HepG2 (cell line): ENCODE results near the gene NAPB. TPM values are rescaled to one million over a fixed set of nuclear protein-coding genes. Genes with fewer than 3 reads are reported as not detected.

Experiments
- ATAC-seq: fragments of 200-7000 bp; cut with Tn5 transposase; 3 replicates; pipeline ENCODE4 v1.9.1; 2020; ENCODE audit warnings: mild to moderate bottlenecking, moderate library complexity
- BruUV-seq: library from RNA; stranded (reverse); fragments of 400-500 nt; replicated peaks from 2 replicates; lab custom pipeline; 2021; lab: Mats Ljungman, UMichigan
- CTCF ChIA-PET: fragments of 300-600 bp; formaldehyde crosslinking; extraction: SDS; loops from one replicate; lab custom pipeline; 2021; ENCODE audit warnings: low total read pairs, inconsistent platforms, low intra/inter-chr PET ratio; lab: Yijun Ruan, JAX
- POLR2A ChIA-PET: fragments of 350-600 bp; sonication (Branson Sonifier 250); formaldehyde crosslinking; loops from one replicate; lab custom pipeline; 2020; ENCODE audit warnings: antibody characterized with exemption, inconsistent platforms; lab: Yijun Ruan, JAX
- DNase-seq: peaks from one replicate; pipeline ENCODE4 v3.0.0-alpha.2; 2015; ENCODE audit warnings: low spot score
- FAIRE-seq: peaks from 3 replicates; lab custom pipeline; 2011; peaks lifted over from hg19 to GRCh38; lab: Jason Lieb, UNC
- H2AFZ ChIP-seq: one replicate; pipeline ENCODE4 v1.6.1; 2011; ENCODE audit warnings: low read length, inconsistent platforms
- H3K27ac ChIP-seq: fragments of 300-600 bp; 3 replicates; pipeline ENCODE4 v1.8.0; 2011; ENCODE audit warnings: mixed run types, mild to moderate bottlenecking, mixed read lengths, low read length, inconsistent platforms; ENCODE audit not compliant: insufficient read depth; ENCODE audit errors: extremely low read length
- H3K27me3 ChIP-seq, 2 experiments: fragments of 200-600 bp in 1 of 2; 2 replicates in 1 of 2; 3 replicates in 1 of 2; pipeline versions ENCODE4 v1.6.0 to v1.8.0; 2011; ENCODE audit warnings: low read length in 2 of 2, mild to moderate bottlenecking in 2 of 2, moderate library complexity in 2 of 2, inconsistent platforms in 1 of 2; ENCODE audit not compliant: insufficient read depth in 2 of 2, control insufficient read depth in 1 of 2
- H3K36me3 ChIP-seq, 2 experiments: fragments of 200-600 bp in 1 of 2; replicated peaks in 1 of 2; 2 replicates in 1 of 2; 3 replicates in 1 of 2; pipeline versions ENCODE4 v1.5.1 to v1.8.0; 2011; ENCODE audit warnings: low read length in 2 of 2, inconsistent platforms in 1 of 2; ENCODE audit not compliant: insufficient read depth in 2 of 2, control insufficient read depth in 1 of 2
- H3K4me1 ChIP-seq: 2 replicates; pipeline ENCODE4 v1.5.1; 2012; ENCODE audit warnings: low read length, inconsistent platforms; ENCODE audit not compliant: insufficient read depth
- H3K4me2 ChIP-seq: 2 replicates; pipeline ENCODE4 v1.6.0; 2011; ENCODE audit warnings: low read depth, low read length, inconsistent platforms
- H3K4me3 ChIP-seq, 3 experiments: fragments of 200-600 bp in 1 of 3; sonication (generic), shearing (Covaris generic) in 1 of 3; replicated peaks in 1 of 3; 2 replicates each; pipeline ENCODE4 v1.5.1; 2011 to 2016; ENCODE audit warnings: low read length in 3 of 3, inconsistent platforms in 2 of 3, low read depth in 2 of 3, mild to moderate bottlenecking in 2 of 3, control low read depth in 1 of 3, mixed read lengths in 1 of 3; ENCODE audit not compliant: insufficient read depth in 1 of 3
- H3K79me2 ChIP-seq: one replicate; pipeline ENCODE4 v1.6.1; 2011; ENCODE audit warnings: low read length, inconsistent platforms; ENCODE audit not compliant: insufficient read depth
- H3K9ac ChIP-seq: 2 replicates; pipeline ENCODE4 v1.6.0; 2011; ENCODE audit warnings: mild to moderate bottlenecking, low read depth, low read length, inconsistent platforms; ENCODE audit not compliant: insufficient read depth
- H3K9me3 ChIP-seq: 2 replicates; pipeline ENCODE4 v1.5.1; 2012; ENCODE audit warnings: mild to moderate bottlenecking, low read length
- H4K20me1 ChIP-seq: 2 replicates; pipeline ENCODE4 v1.6.0; 2011; ENCODE audit warnings: inconsistent platforms, mild to moderate bottlenecking, low read length, moderate library complexity; ENCODE audit not compliant: insufficient read depth
- JUNB ChIP-seq: sonication (generic); formaldehyde crosslinking; IDR thresholded peaks from 2 replicates; pipeline ENCODE4 v1.8.0; 2022; ENCODE audit warnings: missing genetic modification reagents, mild to moderate bottlenecking, borderline replicate concordance
- MYC ChIP-seq: sonication (generic); formaldehyde crosslinking; IDR thresholded peaks from 2 replicates; pipeline ENCODE4 v1.9.0; 2021; ENCODE audit warnings: missing genetic modification reagents, borderline replicate concordance
- NCOA2 ChIP-seq: sonication (generic); formaldehyde crosslinking; IDR thresholded peaks from 2 replicates; pipeline ENCODE4 v1.8.0; 2022; ENCODE audit warnings: inconsistent platforms
- ZC3H13 ChIP-seq: sonication (generic); formaldehyde crosslinking; IDR thresholded peaks from 2 replicates; pipeline ENCODE4 v1.8.1; 2023; ENCODE audit warnings: mild to moderate bottlenecking, missing genetic modification reagents, moderate library complexity
- ZNF740 ChIP-seq: sonication (generic); formaldehyde crosslinking; IDR thresholded peaks from 2 replicates; pipeline ENCODE4 v1.4.0; 2020; ENCODE audit warnings: missing genetic modification reagents
- ZNF782 ChIP-seq: sonication (generic); formaldehyde crosslinking; IDR thresholded peaks from 2 replicates; pipeline ENCODE4 v1.4.0; 2020; ENCODE audit warnings: missing genetic modification reagents, mild to moderate bottlenecking, borderline replicate concordance
- WGBS: methylation state at CpG from one replicate; pipeline ENCODE4 v1.1.6; 2017; ENCODE audit warnings: low lambda C conversion rate; 5-methylcytosine and 5-hydroxymethylcytosine counted together
- in situ Hi-C: cut with HindIII; loops from 2 replicates; pipeline ENCODE4 v1.10.0; 2017; ENCODE audit warnings: low pct_unique_long_range_greater_than_20kb; ENCODE audit not compliant: extremely low pct_ligation_motif_present
- intact Hi-C: fragments of 100-400 bp; cut with micrococcal nuclease; formaldehyde crosslinking; loops from one replicate; pipeline ENCODE4 v1.10.0; 2022; ENCODE audit not compliant: unreplicated experiment
- polyA plus RNA-seq, 8 experiments: library from polyadenylated mRNA; depleted of rRNA in 3 of 8; stranded (reverse) in 7 of 8; unstranded in 1 of 8; fragments of >200 nt; fragmentation: Illumina TruSeq in 4 of 8; extraction: Trizol in 4 of 8; gene quantifications; 2 replicates each; pipeline versions ENCODE4 v1.2.1 to v1.2.3, GENCODE V29; 2011 to 2016; ENCODE audit warnings: low read depth in 4 of 8, missing spikeins in 1 of 8, mixed read lengths in 1 of 8; ENCODE audit not compliant: insufficient read depth in 1 of 8
- total RNA-seq, 5 experiments: library from RNA; depleted of rRNA; stranded (reverse); fragments of >200 nt; fragmentation: Illumina TruSeq; extraction: Trizol; gene quantifications; 2 replicates each; pipeline ENCODE4 v1.2.3, GENCODE V29; 2016; ENCODE audit warnings: low read depth in 1 of 5
- TF ChIP-seq, protein P1 (sequence below): sonication (generic); formaldehyde crosslinking; IDR thresholded peaks from 2 replicates; pipeline ENCODE4 v1.5.0; 2020; ENCODE audit warnings: mild to moderate bottlenecking, missing genetic modification reagents

The NAPB gene
- total and polyA plus RNA-seq, 2 of the 13 experiments (the other 11 are each of a cell fraction or from before 2014, with no cell fraction given) = 15.2 to 16.1 TPM

- Histone ChIP-seq H3K36me3 (peaks cover 0 to 4% of the 10 kb centered on the region in 2 experiments; a peak in 2 of 5 replicates), H3K4me3 (no peak overlapping the region), H3K27ac (no peak overlapping the region), H3K4me2 (no peak overlapping the region), H3K4me1 (peaks cover 69% of the 10 kb centered on the region), H2AFZ (no peak overlapping the region), H3K79me2 (peaks cover 100% of the 10 kb centered on the region), H3K9me3 (no peaks in the 10 kb centered on the region), H4K20me1 (peaks cover 48% of the 10 kb centered on the region), H3K9ac (no peak overlapping the region), H3K27me3 (no peaks in the 10 kb centered on the region)
- BruUV-seq = no TSS peak
- FAIRE-seq (no peak), ATAC-seq (no peak), DNase-seq (no peak)
- WGBS = 96% methylated on average over 3 of the region's 3 CpGs
- no peak for TF ChIP-seq ZC3H13 (CRISPR knock-in tag)
- TF ChIP-seq, protein P1, sequence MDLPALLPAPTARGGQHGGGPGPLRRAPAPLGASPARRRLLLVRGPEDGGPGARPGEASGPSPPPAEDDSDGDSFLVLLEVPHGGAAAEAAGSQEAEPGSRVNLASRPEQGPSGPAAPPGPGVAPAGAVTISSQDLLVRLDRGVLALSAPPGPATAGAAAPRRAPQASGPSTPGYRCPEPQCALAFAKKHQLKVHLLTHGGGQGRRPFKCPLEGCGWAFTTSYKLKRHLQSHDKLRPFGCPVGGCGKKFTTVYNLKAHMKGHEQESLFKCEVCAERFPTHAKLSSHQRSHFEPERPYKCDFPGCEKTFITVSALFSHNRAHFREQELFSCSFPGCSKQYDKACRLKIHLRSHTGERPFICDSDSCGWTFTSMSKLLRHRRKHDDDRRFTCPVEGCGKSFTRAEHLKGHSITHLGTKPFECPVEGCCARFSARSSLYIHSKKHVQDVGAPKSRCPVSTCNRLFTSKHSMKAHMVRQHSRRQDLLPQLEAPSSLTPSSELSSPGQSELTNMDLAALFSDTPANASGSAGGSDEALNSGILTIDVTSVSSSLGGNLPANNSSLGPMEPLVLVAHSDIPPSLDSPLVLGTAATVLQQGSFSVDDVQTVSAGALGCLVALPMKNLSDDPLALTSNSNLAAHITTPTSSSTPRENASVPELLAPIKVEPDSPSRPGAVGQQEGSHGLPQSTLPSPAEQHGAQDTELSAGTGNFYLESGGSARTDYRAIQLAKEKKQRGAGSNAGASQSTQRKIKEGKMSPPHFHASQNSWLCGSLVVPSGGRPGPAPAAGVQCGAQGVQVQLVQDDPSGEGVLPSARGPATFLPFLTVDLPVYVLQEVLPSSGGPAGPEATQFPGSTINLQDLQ = no peak
- no peak for TF ChIP-seq ZNF782 (CRISPR knock-in tag)
- no peak for TF ChIP-seq NCOA2 (CRISPR knock-in tag)
- TF ChIP-seq ZNF740 = no peak
- no peak for TF ChIP-seq MYC (CRISPR knock-in tag)
- TF ChIP-seq JUNB (CRISPR knock-in tag) = no peak
- in situ Hi-C loops = no loop called here
- ChIA-PET CTCF (no interaction called here), POLR2A (interaction anchor here (1.2 to 1.7 kb wide), 2 partner anchors 10 to 61 kb away, joined by 3 to 8 read pairs; partner anchors contain the start of gene NAPB)
- intact Hi-C loops = no loop called here
These were observed 10.2 kb downstream of the NAPB start for GRCh38 chr20:23410916-23411695.
